ENCODE results near the gene PRKAG3.

DNA sequence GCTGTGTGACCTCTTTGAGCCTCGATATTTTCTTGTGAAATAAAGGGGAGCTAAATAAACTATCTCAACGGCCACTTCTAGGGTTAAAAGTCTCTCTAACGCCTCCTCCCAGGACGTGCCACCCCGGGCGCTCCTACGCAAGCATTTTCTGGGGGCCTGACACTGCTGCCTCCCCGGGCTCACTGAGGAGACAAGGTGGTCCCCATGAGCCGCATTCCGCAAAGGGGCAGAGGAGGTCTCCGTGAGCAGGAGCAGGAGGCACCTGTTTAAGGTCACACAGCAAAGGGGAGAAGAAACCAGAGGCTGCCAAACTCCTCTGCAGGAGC lies 48.1 kb upstream of the PRKAG3 start:
- TF ChIP-seq, protein P1, sequence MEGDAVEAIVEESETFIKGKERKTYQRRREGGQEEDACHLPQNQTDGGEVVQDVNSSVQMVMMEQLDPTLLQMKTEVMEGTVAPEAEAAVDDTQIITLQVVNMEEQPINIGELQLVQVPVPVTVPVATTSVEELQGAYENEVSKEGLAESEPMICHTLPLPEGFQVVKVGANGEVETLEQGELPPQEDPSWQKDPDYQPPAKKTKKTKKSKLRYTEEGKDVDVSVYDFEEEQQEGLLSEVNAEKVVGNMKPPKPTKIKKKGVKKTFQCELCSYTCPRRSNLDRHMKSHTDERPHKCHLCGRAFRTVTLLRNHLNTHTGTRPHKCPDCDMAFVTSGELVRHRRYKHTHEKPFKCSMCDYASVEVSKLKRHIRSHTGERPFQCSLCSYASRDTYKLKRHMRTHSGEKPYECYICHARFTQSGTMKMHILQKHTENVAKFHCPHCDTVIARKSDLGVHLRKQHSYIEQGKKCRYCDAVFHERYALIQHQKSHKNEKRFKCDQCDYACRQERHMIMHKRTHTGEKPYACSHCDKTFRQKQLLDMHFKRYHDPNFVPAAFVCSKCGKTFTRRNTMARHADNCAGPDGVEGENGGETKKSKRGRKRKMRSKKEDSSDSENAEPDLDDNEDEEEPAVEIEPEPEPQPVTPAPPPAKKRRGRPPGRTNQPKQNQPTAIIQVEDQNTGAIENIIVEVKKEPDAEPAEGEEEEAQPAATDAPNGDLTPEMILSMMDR (conservative IDR thresholded peaks at IDR 0.05) = no peak
- no peak for TF ChIP-seq EZH2 (IDR thresholded peaks at IDR 0.05; ENCODE audit: low read depth)
